ENCODE results near the gene FOLR3.
"Not testable (repeated sequence)": the region's sequence is repeated elsewhere in the genome, so short reads cannot be mapped to it uniquely, and the experiment has no call there.

FOLR3 gene

DNA sequence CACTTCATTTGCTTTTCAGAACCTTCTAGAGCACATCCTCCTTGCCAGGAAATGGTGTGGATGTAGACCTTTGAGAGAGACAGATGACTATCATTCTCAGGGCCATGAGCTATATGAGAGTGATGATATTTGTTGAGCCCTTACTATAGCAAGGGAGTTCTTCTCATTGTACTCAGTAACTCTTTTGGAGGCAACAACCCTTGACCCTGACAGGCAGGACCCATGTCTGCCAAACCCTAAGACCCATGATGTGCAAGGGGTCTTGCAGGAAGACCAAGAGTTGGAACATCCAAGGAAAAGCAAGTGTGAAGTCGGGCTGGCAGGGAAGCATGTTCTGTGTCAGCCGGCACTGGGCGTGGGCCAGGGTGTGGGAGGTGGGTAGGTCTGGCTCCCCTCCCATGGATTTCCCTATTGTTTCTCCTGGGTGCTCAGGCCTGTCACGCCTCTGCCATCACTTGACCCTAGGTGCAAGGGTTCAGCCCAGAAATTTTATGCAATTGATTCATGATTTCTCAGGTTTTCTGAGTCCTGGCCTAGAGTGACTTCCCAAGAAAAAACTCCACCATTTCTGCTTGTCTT lies 1.2 kb downstream of the FOLR3 start:
- H3K4me1 Mint-ChIP-seq = peaks cover 2% of the 10 kb centered on the region
- H3K27me3 Mint-ChIP-seq = peaks cover 13% of the 10 kb centered on the region
- no peak for ATAC-seq (ENCODE audit: low read depth)

DNA sequence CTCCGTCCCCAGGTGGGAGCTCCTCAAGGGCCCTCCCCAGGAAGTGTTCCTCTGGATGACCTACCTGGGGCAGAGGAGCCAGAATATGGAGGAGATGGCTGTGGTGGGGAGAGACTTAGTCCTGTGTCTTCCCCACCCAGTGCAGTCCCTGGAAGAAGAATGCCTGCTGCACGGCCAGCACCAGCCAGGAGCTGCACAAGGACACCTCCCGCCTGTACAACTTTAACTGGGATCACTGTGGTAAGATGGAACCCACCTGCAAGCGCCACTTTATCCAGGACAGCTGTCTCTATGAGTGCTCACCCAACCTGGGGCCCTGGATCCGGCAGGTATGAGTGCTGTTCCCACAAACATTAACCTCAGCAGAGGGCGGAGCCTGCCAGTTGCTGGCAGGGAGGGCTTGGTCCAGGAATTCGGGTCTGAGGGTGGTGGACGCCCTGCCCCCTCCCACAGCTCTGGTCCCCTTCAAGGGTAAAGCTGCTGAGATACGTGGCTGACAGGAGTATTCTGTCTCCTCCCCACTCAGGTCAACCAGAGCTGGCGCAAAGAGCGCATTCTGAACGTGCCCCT lies 3.4 kb downstream of the FOLR3 start:
- H3K36me3 Mint-ChIP-seq = no peaks in the 10 kb centered on the region
- H3K27me3 Mint-ChIP-seq = peaks cover 11% of the 10 kb centered on the region
- H3K4me3 Mint-ChIP-seq = no peak overlapping the region
- DNase-seq (ENCODE audit: low spot score in 2 of 2) = no peak
- ATAC-seq (ENCODE audit: low read depth) = no peak
- H3K9me3 Mint-ChIP-seq = no peaks in the 10 kb centered on the region
- no peak overlapping the region for H3K27ac Mint-ChIP-seq
- H3K4me1 Mint-ChIP-seq = no peaks in the 10 kb centered on the region

More for the DNA sequence above, 1.2 kb downstream of the FOLR3 start:
- Mint-ChIP-seq H3K9me3 (no peaks in the 10 kb centered on the region), H3K4me3 (no peak overlapping the region), H3K36me3 (no peaks in the 10 kb centered on the region), H3K27ac (no peak overlapping the region)
- no peak for DNase-seq (ENCODE audit: low spot score in 2 of 2)

DNA sequence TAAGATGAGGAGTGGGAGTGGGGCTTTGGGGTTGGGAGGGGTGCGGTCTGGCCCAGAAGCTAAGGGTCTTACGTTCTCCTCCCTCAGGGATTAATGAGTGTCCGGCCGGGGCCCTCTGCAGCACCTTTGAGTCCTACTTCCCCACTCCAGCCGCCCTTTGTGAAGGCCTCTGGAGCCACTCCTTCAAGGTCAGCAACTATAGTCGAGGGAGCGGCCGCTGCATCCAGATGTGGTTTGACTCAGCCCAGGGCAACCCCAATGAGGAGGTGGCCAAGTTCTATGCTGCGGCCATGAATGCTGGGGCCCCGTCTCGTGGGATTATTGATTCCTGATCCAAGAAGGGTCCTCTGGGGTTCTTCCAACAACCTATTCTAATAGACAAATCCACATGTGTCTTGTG lies 4.0 kb downstream of the FOLR3 start:
- Mint-ChIP-seq H3K4me3 (no peak overlapping the region), H3K27ac (no peak overlapping the region), H3K36me3 (no peaks in the 10 kb centered on the region), H3K27me3 (peaks cover 11% of the 10 kb centered on the region), H3K9me3 (no peaks in the 10 kb centered on the region), H3K4me1 (no peaks in the 10 kb centered on the region)
- ATAC-seq (ENCODE audit: low read depth) (no peak), DNase-seq (ENCODE audit: low spot score in 2 of 2) (no peak)

DNA sequence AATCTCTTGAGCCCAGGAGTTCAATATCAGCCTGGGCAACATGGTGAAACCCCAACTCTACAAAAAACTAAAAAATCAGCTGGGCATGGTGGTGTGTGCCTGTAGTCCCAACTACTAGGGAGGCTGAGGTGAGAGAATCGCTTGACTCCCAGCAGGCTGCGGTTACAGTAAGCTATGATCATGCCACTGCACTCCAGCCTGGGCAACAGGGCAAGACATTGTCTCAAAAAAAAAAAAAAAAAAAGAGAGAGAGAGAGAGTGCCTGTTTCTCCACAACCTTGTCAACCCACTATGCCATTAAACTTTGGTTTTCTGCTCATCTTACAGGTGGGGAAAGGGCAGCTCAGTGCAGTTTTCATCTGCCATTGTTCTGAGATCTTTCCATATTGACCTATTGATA lies 5.1 kb downstream of the FOLR3 start:
- Mint-ChIP-seq H3K27ac (no peak overlapping the region), H3K4me3 (no peak overlapping the region), H3K4me1 (no peaks in the 10 kb centered on the region), H3K27me3 (peaks cover 11% of the 10 kb centered on the region), H3K9me3 (no peaks in the 10 kb centered on the region), H3K36me3 (no peaks in the 10 kb centered on the region)
- ATAC-seq (ENCODE audit: low read depth) = no peak
- no peak for DNase-seq (ENCODE audit: low spot score in 2 of 2)

DNA sequence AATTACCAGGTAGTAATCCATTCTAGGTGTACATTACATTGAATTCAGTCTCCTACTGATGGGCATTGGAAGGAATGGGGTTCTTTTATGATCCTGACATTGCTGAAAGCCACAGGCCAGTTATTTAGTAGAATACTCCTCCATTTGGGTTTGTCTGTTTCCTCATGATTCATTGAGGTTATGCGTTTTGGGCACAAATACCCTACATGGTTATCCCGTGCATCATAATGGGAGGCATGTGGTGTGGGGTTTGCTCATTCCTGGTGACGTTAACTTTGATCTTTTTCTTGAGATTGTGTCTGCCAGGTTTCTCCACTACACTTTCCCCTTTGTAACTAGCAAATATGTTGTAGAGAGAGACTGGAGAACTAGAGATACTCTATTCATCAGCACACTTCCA lies 5.5 kb downstream of the FOLR3 start:
- no peak for ATAC-seq (ENCODE audit: low read depth)
- DNase-seq (ENCODE audit: low spot score in 2 of 2) = no peak

DNA sequence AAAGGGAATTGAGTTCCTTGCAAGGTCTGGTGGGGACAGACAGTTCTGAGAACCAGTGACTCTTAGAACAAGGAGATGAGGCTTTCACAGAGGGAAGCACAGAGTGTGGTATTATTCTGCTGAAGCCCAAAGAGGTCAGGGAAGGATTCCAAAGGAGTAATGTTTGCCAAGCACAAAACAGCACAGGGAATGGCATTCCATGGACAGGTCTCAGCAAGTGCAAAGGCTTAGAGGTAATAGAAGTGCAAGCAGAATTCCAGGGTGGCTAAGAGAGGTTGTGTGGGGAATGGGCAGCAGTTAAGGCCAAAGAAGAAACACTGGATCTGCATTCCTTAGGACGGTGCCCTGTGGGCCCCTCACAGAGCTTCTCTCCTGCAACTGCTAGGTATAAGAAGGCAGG lies 6.6 kb downstream of the FOLR3 start:
- H3K36me3 Mint-ChIP-seq; DNase-seq (ENCODE audit: low spot score in 2 of 2); H3K9me3 Mint-ChIP-seq; ATAC-seq (ENCODE audit: low read depth); H3K4me3 Mint-ChIP-seq; H3K4me1 Mint-ChIP-seq; H3K27ac Mint-ChIP-seq: not testable (repeated sequence)
- H3K27me3 Mint-ChIP-seq = peaks cover 11% of the 10 kb centered on the region

More for the DNA sequence above, 5.5 kb downstream of the FOLR3 start:
- H3K9me3 Mint-ChIP-seq = no peaks in the 10 kb centered on the region
- no peaks in the 10 kb centered on the region for H3K4me1 Mint-ChIP-seq
- no peaks in the 10 kb centered on the region for H3K36me3 Mint-ChIP-seq
- H3K27me3 Mint-ChIP-seq = peaks cover 11% of the 10 kb centered on the region
- H3K4me3 Mint-ChIP-seq = no peak overlapping the region
- H3K27ac Mint-ChIP-seq = no peak overlapping the region

DNA sequence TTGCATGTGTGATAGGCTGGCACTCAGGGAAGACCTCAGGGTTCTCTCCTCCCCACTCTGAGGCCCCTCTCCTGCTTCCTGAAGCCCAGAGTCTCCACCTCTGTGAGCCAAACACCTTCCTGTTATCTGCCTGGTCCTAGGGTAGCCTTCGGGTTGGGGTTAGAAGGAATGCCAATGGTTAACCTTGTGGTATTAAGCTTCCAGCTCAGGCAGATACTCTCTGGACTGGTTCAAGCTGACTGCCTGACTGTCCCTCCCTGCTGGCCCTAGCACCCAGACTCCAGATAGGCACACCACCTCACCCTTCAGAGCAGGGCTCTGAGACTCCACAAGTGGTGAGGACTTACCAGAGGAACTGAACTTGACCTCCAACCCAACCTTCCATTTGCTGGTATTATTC lies 7.0 kb downstream of the FOLR3 start:
- H3K4me3 Mint-ChIP-seq; ATAC-seq (ENCODE audit: low read depth); DNase-seq (ENCODE audit: low spot score in 2 of 2); H3K9me3 Mint-ChIP-seq; H3K27ac Mint-ChIP-seq; H3K4me1 Mint-ChIP-seq; H3K36me3 Mint-ChIP-seq: not testable (repeated sequence)
- peaks cover 11% of the 10 kb centered on the region for H3K27me3 Mint-ChIP-seq

DNA sequence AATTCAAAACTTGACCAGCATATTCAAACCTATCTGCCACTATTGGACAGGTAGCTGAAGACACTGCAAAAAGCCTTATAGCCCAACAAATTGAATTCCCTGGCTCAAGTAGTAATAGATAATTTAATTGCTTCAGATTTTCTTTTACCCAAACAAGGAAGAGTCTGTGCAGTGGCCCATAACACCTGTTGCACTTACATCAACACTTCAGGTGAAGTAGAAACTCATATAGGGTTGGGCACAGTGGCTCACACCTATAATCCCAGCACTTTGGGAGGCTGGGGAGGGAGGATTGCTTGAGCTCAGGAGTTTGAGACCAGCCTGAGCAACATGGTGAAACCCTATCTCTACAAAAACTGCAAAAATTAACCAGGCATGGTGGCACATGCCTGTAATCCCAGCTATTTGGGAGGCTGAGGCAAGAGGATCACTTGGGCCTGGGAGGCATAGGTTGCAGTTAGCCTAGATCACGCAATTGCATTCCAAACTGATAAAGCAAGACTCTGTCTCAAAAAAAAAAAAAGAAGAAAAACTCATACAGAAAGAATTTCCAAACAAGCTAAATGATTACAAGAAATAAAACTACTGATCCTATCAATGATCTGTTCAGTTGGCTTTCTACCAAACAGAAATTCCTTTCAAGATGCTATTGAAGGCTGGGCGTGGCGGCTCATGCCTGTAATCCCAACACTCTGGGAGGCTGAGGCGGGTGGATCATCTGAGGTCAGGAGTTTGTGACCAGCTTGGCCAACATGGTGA lies 9.5 kb downstream of the FOLR3 start:
- Mint-ChIP-seq H3K36me3 (no peaks in the 10 kb centered on the region), H3K4me3 (no peak overlapping the region), H3K4me1 (no peaks in the 10 kb centered on the region), H3K27ac (no peak overlapping the region), H3K9me3 (no peaks in the 10 kb centered on the region), H3K27me3 (peaks cover 8% of the 10 kb centered on the region)
- ATAC-seq (ENCODE audit: low read depth) (no peak), DNase-seq (ENCODE audit: low spot score in 2 of 2) (no peak)

DNA sequence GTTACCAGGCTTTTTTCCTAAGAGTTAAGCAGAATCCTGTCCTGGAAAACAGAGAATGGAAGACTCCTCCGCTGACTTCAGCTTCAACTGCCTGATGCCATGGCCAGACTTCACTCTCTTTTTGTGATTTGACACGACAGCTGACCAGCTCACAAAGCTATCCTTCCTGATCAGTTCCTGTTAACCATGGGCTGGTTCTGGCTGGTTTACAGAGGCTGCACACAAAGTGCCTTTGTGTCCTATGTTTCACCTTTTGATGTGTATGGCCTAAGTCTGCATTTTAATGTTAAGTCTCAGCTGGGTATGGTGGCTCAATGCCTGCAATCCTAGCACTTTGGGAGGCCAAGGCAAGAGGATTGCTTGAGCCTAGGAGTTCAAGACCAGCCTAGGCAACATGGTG lies 11.1 kb downstream of the FOLR3 start:
- no peak for DNase-seq (ENCODE audit: low spot score in 2 of 2)
- ATAC-seq (ENCODE audit: low read depth) = no peak
- Mint-ChIP-seq H3K27me3 (peaks cover 2% of the 10 kb centered on the region), H3K4me3 (no peak overlapping the region), H3K4me1 (no peaks in the 10 kb centered on the region), H3K9me3 (no peaks in the 10 kb centered on the region), H3K36me3 (no peaks in the 10 kb centered on the region), H3K27ac (no peak overlapping the region)

DNA sequence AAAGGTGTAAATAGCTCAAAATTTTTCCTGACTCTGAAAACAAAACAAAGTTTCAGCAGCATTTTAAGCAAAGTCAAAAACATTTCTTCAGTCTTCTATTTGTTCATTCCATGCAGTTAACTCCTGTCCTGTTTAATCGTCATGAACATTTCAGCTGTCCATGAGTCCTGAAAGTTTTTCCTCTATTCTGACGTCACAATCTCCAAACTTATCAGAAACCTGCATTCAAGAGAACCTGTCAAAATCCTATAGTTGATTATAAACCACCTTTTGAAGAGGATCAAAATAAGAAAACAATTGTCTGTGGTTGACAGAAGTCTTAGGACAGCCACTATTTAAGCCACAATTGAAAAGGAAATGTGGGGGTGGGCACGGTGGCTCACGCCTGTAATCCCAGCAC lies 15.4 kb downstream of the FOLR3 start:
- H3K36me3 Mint-ChIP-seq = no peaks in the 10 kb centered on the region
- no peak overlapping the region for H3K27ac Mint-ChIP-seq
- H3K4me1 Mint-ChIP-seq = no peaks in the 10 kb centered on the region
- no peak overlapping the region for H3K4me3 Mint-ChIP-seq
- ATAC-seq (ENCODE audit: low read depth) (no peak), DNase-seq (ENCODE audit: low spot score in 2 of 2) (no peak)
- H3K27me3 Mint-ChIP-seq = peaks cover 2% of the 10 kb centered on the region
- no peaks in the 10 kb centered on the region for H3K9me3 Mint-ChIP-seq

DNA sequence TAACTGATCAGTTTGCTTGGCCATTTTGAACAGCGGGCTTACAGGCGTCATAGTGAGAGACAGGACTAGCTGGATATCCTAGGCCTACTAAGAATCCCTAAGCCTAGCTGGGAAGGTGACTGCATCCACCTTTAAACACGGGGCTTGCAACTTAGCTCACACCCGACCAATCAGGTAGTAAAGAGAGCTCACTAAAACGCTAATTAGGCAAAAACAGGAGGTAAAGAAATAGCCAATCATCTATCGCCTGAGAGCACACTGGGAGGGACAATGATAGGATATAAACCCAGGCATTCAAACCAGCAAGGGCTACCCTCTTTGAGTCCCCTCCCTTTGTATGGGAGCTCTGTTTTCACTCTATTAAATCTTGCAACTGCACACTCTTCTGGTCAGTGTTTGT lies 18.3 kb downstream of the FOLR3 start:
- H3K27me3 Mint-ChIP-seq; H3K4me1 Mint-ChIP-seq; H3K4me3 Mint-ChIP-seq; DNase-seq (ENCODE audit: low spot score in 2 of 2); ATAC-seq (ENCODE audit: low read depth); H3K27ac Mint-ChIP-seq; H3K36me3 Mint-ChIP-seq; H3K9me3 Mint-ChIP-seq: not testable (repeated sequence)

DNA sequence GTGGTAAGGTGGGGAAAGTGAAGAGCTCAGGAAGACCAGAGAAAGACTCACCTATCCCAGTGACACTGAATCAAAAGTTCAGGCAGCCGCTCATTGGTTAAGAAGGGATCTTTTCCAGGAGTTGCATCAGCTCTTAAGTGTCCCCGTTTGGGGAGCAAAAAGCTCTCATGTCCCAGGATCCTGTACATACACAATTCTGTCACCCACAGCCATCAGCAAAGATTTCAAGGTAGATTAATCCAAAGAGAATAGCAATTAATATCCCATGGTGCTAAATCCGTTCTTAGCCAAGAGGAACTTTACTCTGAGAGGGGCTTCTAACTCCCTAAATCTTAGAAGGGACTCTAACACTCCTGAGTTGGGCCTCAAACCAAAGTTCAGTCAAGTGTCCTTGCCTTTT lies 19.3 kb downstream of the FOLR3 start:
- ATAC-seq (ENCODE audit: low read depth) (no peak), DNase-seq (ENCODE audit: low spot score in 2 of 2) (no peak)
- Mint-ChIP-seq H3K4me1 (no peaks in the 10 kb centered on the region), H3K27ac (no peak overlapping the region), H3K4me3 (no peak overlapping the region), H3K36me3 (no peaks in the 10 kb centered on the region), H3K27me3 (peaks cover 4% of the 10 kb centered on the region), H3K9me3 (no peaks in the 10 kb centered on the region)

DNA sequence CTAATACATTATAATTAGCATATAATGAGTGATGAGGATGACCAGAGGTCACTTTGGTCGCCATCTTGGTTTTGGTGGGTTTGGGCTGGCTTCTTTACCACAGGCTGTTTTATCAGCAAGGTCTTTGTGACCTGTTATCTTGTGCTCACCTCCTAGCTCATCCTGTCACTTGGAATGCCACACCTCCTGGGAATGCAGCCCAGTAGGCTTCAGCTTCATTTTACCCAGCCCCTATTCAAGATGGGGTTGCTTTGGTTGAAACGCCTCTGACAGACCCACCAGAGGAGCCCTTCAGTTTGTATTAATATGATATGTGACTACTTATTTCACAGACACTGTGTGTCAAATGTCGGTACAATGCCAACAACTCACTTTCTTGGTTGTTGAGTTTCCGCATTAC lies 20.2 kb downstream of the FOLR3 start:
- H3K27ac Mint-ChIP-seq = no peak overlapping the region
- H3K4me1 Mint-ChIP-seq = no peaks in the 10 kb centered on the region
- no peaks in the 10 kb centered on the region for H3K36me3 Mint-ChIP-seq
- ATAC-seq (ENCODE audit: low read depth) = no peak
- DNase-seq (ENCODE audit: low spot score in 2 of 2) = no peak
- H3K9me3 Mint-ChIP-seq = no peaks in the 10 kb centered on the region
- H3K4me3 Mint-ChIP-seq = no peak overlapping the region
- H3K27me3 Mint-ChIP-seq = peaks cover 4% of the 10 kb centered on the region

DNA sequence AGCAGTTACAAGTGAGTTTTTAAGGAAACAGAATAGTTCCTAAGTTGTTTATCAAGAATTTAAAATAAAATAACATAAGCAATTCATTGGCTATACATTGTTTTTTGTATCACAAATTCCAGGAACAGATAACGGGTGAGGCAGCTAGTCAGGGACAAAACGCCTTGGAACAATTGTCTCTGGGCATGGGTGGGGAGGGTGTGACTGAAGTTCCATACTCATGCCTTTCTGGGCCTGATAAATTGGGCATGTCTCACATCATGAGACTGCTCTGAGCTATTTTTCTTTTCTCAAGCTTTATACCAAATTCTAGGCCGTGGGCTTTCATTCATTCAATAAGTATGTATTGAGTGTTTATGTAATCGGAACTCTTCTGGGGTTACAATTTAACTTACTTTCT lies 21.6 kb downstream of the FOLR3 start:
- H3K4me3 Mint-ChIP-seq = no peak overlapping the region
- ATAC-seq (ENCODE audit: low read depth) (no peak), DNase-seq (ENCODE audit: low spot score in 2 of 2) (no peak)
- no peaks in the 10 kb centered on the region for H3K9me3 Mint-ChIP-seq
- no peaks in the 10 kb centered on the region for H3K4me1 Mint-ChIP-seq
- H3K36me3 Mint-ChIP-seq = no peaks in the 10 kb centered on the region
- H3K27ac Mint-ChIP-seq = no peak overlapping the region
- H3K27me3 Mint-ChIP-seq = peaks cover 7% of the 10 kb centered on the region

DNA sequence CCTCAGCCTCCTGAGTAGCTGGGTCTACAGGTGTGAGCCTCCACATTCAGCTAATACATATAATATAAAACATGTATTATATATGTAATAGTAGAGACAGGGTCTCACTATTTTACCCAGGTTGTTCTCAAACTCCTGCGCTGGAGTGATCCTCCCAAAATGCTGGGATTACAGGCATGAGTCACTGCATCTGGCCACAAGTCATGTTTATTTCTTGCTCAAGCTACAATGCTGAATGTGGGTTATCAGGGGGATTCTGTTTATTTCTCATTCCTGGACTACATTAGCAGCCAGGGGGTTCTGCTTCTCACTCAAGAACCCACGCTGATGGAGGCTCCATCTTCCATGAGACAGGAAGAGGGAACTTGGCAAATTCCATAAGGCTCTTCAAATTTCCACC lies 24.8 kb downstream of the FOLR3 start:
- Mint-ChIP-seq H3K9me3 (no peaks in the 10 kb centered on the region), H3K36me3 (no peaks in the 10 kb centered on the region), H3K4me3 (no peak overlapping the region), H3K27ac (no peak overlapping the region), H3K27me3 (peaks cover 7% of the 10 kb centered on the region), H3K4me1 (no peaks in the 10 kb centered on the region)
- DNase-seq (ENCODE audit: low spot score in 2 of 2) (no peak), ATAC-seq (ENCODE audit: low read depth) (no peak)

All from memory B cell (primary cell).